22Rv1 (cell line): ENCODE measurements around the gene DUOX1.
"Not testable (repeated sequence)": the region's sequence is repeated elsewhere in the genome, so short reads cannot be mapped to it uniquely, and the experiment has no call there.

ENCODE experiments used
- H3K27ac ChIP-seq: fragments of 450-650 bp; 2 replicates; pipeline ENCODE4 v1.5.1; 2017
- CTCF ChIP-seq: fragments of 450-650 bp; IDR thresholded peaks from 2 replicates; pipeline ENCODE4 v1.5.1; 2017; ENCODE audit warnings: mild to moderate bottlenecking
- ZFX ChIP-seq: fragments of 450-650 bp; IDR thresholded peaks from 2 replicates; pipeline ENCODE4 v1.6.1; 2017; ENCODE audit warnings: antibody characterized with exemption, borderline replicate concordance

DUOX1 gene

GRCh38 chr15:45134046-45134445, 4.3 kb downstream of the DUOX1 start:
- TF ChIP-seq CTCF (no peak), ZFX (no peak)

GRCh38 chr15:45134682-45135604, 5.1 kb downstream of the DUOX1 start:
- no peak overlapping the region for H3K27ac ChIP-seq
- TF ChIP-seq CTCF = peak; percentile 66
- no peak for TF ChIP-seq ZFX

More at GRCh38 chr15:45134046-45134445, 4.3 kb downstream of the DUOX1 start:
- H3K27ac ChIP-seq = no peak overlapping the region

- H3K27ac ChIP-seq = not testable (repeated sequence)
These were observed 6.0 kb downstream of the DUOX1 start for GRCh38 chr15:45135705-45136377.

GRCh38 chr15:45136378-45136764, 6.6 kb downstream of the DUOX1 start:
- H3K27ac ChIP-seq = no peak overlapping the region
- no peak for TF ChIP-seq ZFX
- TF ChIP-seq CTCF = 0 out of 2 replicates have a peak, but pooled peaks have one; percentile 5

More at GRCh38 chr15:45135705-45136377, 6.0 kb downstream of the DUOX1 start:
- peak; percentile 18 for TF ChIP-seq CTCF

GRCh38 chr15:45137703-45138102, 7.9 kb downstream of the DUOX1 start:
- H3K27ac ChIP-seq = no peak overlapping the region
- no peak for TF ChIP-seq ZFX
- TF ChIP-seq CTCF = no peak

- peak overlapping the region; percentile 60 for H3K27ac ChIP-seq
- TF ChIP-seq CTCF = no peak
- TF ChIP-seq ZFX = no peak
These were observed 9.3 kb downstream of the DUOX1 start for GRCh38 chr15:45138814-45139765.
